ENCODE results near the gene TDRD9.

The TDRD9 gene

GRCh38 chr14:104037903-104038302 lies 109.6 kb downstream of the TDRD9 start:
- no peak for DNase-seq

- no peak for DNase-seq
Observed at GRCh38 chr14:104039214-104039613, 111.0 kb downstream of the TDRD9 start.

- no peak for DNase-seq
Observed at GRCh38 chr14:104040539-104040938, 112.3 kb downstream of the TDRD9 start.

- no peak for DNase-seq
Observed at GRCh38 chr14:104041430-104042104, 113.3 kb downstream of the TDRD9 start.

DNA sequence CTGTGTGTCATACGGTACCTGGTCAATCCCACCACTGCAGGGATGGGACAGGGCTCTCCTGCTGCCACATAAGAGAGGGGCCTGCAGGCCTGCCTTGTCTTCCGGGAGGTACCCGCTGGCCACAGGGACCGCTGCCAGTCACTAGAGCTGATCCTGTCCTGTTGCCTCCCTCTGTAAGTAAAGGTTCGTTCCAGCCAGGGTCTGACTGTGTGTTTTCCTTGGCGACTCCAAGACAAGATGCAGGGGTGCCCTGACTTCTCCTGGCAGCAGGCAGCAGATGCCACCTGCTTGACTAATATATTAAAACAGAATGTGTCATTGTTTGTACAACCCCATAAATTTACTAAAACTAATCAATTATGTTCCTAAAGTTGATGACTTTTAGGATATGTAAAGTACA lies 115.8 kb downstream of the TDRD9 start:
- DNase-seq, result no peak

DNA sequence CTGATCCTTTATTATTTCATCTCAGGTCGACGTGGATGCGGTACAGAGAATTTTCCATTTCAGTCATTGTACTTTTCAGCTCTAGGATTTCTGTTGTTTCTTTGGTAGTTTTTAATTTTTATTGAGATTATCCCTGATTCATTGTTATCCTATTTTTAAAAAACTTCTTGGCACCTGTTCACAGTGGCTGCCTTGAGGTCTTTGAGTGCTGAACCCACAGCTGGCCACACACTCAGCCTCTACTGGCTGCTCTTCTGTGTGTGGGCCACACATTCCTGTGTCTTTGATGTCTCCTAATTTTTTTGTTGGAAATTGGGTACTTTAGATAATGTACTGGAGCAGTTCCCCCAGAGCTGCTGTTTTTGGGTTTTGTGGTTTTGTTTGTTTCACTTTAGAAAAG lies 119.5 kb downstream of the TDRD9 start:
- DNase-seq, result no peak

DNA sequence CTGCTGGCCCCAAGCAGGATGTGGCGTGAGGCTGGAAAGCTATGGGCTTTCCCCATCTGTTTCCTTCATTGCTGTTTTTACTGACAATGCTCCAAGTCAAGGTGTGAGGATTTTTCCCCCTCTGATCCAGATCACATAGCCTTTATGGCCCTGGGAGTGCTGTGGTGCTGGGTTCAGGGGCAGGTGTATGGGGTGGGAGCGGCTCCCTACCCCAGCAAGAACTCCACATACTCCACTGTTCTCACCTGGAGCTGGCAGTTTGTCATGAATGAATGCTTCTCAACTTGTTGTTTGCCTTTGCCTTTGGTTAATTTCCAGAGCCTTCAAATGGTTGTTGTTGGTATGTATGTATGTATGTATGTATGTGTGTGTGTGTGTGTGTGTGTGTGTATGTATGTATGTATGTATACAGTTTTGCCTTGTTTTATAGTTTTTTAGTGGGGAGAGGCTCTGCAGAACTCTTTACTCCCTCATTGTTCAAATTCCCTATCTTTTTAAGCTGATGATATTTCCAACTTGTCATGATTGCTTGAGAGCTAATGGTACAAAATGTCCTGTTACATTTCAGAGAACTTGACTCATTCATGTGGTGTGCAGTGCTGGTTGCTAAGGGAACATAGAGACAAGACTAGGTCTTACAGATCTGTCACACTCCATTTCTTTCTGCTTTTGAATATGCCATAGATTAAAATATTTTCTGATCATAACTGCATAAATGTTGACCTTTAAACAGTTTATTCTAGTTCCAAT lies 120.7 kb downstream of the TDRD9 start:
- DNase-seq, result no peak

- no peak for DNase-seq
Observed at GRCh38 chr14:104049576-104050240, 121.5 kb downstream of the TDRD9 start.

DNA sequence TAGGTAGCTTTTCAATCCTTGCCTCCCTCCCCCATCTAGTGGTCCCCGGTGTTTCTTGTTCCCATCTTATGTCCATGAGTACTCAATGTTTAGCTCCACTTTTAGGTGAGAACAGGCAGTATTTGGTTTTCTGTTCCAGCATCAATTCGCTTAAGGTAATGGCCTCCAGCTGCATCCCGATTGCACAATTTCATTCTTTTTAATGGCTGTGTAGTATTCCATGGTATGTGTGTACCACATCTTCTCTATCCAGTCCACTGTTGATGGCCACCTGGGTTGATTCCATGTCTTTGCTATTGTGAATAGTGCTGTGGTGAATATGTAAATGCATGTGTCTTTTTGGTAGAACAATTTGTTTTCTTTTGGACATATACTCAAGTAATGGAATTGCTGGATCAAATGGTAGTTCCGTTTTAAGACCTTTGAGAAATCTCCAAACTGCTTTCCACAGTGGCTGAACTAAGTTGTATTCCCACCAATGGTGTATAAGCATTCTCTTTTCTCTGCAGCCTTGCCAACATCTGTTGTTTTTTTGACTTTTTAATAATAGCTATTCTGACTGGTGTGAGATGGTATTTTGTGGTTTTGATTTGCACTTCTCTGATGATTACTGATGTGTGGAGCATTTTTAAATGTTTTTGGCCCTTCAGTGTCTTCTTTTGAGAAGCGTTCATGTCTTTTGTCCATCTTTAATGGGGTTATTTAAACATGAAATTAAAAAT lies 123.0 kb downstream of the TDRD9 start:
- no peak for DNase-seq

DNA sequence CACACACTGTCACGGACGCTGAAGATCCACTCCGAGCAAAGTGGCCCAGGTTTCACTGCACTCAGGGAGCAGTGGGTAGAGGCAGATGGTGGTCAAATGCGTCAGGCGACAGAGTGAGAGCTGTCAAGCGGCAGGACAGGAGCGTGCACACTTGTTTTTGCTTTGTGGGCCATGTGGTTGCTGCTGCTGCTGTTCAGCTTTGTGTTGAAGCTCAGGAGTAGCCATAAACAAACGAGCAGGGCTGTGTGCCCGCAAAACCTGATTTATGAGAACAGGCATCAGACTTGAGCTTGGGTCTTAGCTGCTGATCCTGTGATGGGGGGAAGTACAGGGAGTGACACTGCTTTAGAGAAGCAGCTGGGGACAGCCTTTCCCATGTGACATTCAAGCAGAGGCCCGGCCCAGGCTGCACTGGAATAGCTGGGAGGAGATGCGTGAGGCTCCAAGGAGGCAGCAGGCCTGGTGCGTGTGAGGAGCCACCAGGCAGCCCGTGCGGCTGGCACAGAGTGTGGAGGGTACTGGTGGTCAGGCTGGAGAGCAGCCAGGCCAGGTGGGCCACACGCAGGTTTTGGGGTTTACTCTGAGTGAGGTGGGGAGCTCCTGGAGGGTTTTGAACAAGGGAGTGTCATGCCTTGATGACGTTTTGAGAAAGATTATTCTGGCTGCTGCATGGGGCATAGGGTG lies 126.1 kb downstream of the TDRD9 start:
- no peak for DNase-seq

DNA sequence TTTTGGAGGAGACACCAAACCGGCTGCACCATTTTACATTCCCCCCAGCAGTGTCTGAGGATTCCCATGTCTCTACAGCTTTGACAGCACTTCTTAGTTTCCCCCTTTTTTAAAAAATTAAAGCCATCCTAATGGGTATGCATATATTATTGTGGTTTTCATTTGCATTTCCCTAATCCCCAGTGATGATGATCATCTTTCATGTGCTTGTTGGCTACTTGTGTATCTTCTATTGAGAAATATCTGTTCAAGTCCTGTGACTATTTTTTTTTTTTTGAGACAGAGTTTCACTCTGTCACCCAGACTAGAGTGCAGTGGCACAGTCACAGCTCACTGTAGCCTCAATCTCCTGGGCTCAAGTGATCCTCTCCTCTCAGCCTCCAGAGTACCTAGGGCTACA lies 134.0 kb downstream of the TDRD9 start:
- no peak for DNase-seq

DNA sequence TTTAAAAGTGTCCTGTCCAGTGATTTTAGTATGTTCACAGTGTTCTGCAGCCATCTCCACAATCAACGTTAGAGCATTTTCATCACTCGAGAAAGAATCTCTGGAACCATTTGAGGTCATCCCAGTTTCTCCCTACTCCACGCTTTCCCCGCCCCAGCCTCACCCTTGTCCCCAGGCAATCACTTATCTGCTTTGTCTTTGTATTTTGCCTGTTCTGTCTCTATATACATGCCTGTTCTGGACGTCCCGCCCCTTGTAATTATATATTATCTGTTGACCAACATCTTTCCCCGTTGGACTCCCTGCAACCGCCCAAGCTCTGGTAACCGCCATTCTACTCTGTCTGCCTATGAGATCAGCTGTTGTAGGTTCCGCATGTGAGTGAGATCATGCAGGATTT lies 135.7 kb downstream of the TDRD9 start:
- no peak for DNase-seq

DNA sequence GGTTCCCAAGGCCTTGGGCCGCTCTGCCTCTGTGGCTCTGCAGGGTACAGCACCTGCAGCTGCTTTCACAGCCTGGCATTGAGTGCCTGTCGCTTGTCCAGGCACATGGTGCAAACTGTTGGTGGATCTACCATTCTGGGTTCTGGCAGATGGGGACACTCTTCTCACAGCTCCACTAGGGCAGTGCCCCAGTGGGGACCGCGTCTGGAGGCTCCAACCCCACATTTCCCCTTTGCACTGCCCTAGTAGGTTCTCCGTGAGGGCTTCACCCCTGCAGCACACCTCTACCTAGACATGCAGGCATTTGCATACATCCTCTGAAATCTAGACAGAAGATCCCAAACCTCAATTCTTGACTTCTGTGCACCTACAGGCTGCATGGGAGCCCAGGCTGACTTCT lies 138.0 kb downstream of the TDRD9 start:
- DNase-seq, result no peak

- DNase-seq, result no peak
Observed at GRCh38 chr14:104066719-104067295, 138.6 kb downstream of the TDRD9 start.

DNA sequence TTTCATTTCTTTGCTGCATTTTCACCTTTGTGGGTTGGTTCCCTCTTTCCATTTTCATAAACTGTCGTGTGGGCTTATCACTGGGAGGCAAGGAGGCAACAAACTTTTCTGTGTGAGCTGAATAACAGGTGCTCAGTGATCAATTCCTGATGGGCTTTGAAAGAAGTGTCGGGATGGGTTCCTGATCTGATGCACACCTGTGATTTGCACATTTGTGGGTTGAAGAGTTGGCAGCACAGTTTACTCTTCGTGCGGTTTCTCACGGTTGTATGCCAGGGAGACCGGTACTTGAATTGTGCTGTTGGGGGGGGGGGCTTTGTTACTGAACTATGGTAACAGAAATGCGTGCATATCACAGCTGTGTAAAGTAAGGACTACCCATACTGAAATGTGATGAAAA lies 141.3 kb downstream of the TDRD9 start:
- no peak for DNase-seq

GRCh38 chr14:104072586-104072985 lies 144.3 kb downstream of the TDRD9 start:
- no peak for DNase-seq

DNA sequence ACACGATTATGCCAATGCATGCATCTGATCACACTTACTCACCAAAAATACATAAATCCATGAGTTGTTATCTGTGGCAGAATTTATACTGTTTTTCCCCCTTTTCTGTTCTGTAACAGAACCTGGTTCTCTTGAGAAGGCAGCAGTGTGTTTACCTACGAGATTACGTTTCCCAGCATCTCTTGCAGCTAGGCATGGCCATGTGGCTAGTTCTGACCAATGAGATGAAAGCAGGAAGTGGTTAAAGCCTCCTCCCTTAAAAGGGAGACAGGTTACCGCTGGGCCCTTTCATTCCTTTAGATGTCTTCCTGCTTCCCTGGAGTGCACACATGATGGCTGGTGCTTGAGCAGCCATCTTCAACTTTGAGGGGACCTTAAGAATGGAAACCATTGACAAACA lies 145.5 kb downstream of the TDRD9 start:
- DNase-seq, result no peak

GRCh38 chr14:104075530-104076151 lies 147.4 kb downstream of the TDRD9 start:
- DNase-seq, result no peak

GRCh38 chr14:104076743-104077142 lies 148.5 kb downstream of the TDRD9 start:
- DNase-seq, result no peak

GRCh38 chr14:104078031-104078455 lies 149.8 kb downstream of the TDRD9 start:
- peak; percentile 31 for DNase-seq

- DNase-seq, result no peak
Observed at GRCh38 chr14:104080376-104081260, 152.4 kb downstream of the TDRD9 start.

All from T1000 (cell line).